ENCODE results near the gene MUC5AC. TPM values are rescaled to one million over a fixed set of nuclear protein-coding genes. Genes with fewer than 3 reads are reported as not detected.

Gene MUC5AC
- total RNA-seq, 4 donors from 2014 or later = under 0.01 TPM; not detected in 1

GRCh38 chr11:1219446-1219833 is 61.7 kb downstream of the MUC5AC start:
- TF ChIP-seq POLR2AphosphoS5 (IDR thresholded peaks at IDR 0.05) = no peak
- TF ChIP-seq CTCF (IDR thresholded peaks at IDR 0.05) = no peak
- no peak for TF ChIP-seq POLR2A (IDR thresholded peaks at IDR 0.05; ENCODE audit: low read depth)
- no peak for TF ChIP-seq EP300 (IDR thresholded peaks at IDR 0.05)
- Histone ChIP-seq H3K4me3 (no peak overlapping the region), H3K27me3 (peaks cover 0 to 63% (median 20%) of the 10 kb centered on the region in 4 donors), H3K9me3 (no peaks in the 10 kb centered on the region), H3K27ac (replicated peaks in 1 of 4) (no peak overlapping the region), H3K4me1 (no peaks in the 10 kb centered on the region), H3K36me3 (no peaks in the 10 kb centered on the region)
- WGBS = 79% methylated on average over 6 of the region's 10 CpGs
- intact Hi-C loops (cut with DNase I) = no loop called here
- no peak for DNase-seq (ENCODE audit: extremely low spot score)

- no peaks in the 10 kb centered on the region for H3K4me1 ChIP-seq
- H3K9me3 ChIP-seq = no peaks in the 10 kb centered on the region
- 69% methylated on average over 30 of the region's 48 CpGs for WGBS
- intact Hi-C loops (cut with DNase I) = no loop called here
- no peak for DNase-seq (ENCODE audit: extremely low spot score)
- no peaks in the 10 kb centered on the region for H3K36me3 ChIP-seq
- TF ChIP-seq CTCF (IDR thresholded peaks at IDR 0.05) = no peak
- TF ChIP-seq POLR2AphosphoS5 (IDR thresholded peaks at IDR 0.05) = no peak
- TF ChIP-seq EP300 (IDR thresholded peaks at IDR 0.05) = no peak
- no peak for TF ChIP-seq POLR2A (IDR thresholded peaks at IDR 0.05; ENCODE audit: low read depth)
- no peak overlapping the region for H3K27ac ChIP-seq (replicated peaks in 1 of 4)
- H3K4me3 ChIP-seq = no peak overlapping the region
- peaks cover 0 to 70% (median 20%) of the 10 kb centered on the region in 4 donors for H3K27me3 ChIP-seq
Measured at GRCh38 chr11:1219834-1220815, 62.4 kb downstream of the MUC5AC start.

GRCh38 chr11:1220941-1221721 is 63.4 kb downstream of the MUC5AC start:
- Histone ChIP-seq H3K9me3 (no peaks in the 10 kb centered on the region), H3K4me1 (no peaks in the 10 kb centered on the region), H3K4me3 (no peak overlapping the region), H3K27ac (replicated peaks in 1 of 4) (no peak overlapping the region), H3K27me3 (peaks cover 0 to 80% (median 20%) of the 10 kb centered on the region in 4 donors), H3K36me3 (no peaks in the 10 kb centered on the region)
- 74% methylated on average over 28 of the region's 28 CpGs for WGBS
- no peak for DNase-seq (ENCODE audit: extremely low spot score)
- intact Hi-C loops (cut with DNase I) = no loop called here
- TF ChIP-seq POLR2AphosphoS5 (IDR thresholded peaks at IDR 0.05) (no peak), POLR2A (IDR thresholded peaks at IDR 0.05; ENCODE audit: low read depth) (no peak), EP300 (IDR thresholded peaks at IDR 0.05) (no peak), CTCF (IDR thresholded peaks at IDR 0.05) (no peak)

GRCh38 chr11:1221848-1222311 is 64.1 kb downstream of the MUC5AC start:
- peaks cover 0 to 87% (median 20%) of the 10 kb centered on the region in 4 donors for H3K27me3 ChIP-seq
- no peak overlapping the region for H3K27ac ChIP-seq (replicated peaks in 1 of 4)
- intact Hi-C loops (cut with DNase I) = no loop called here
- H3K4me3 ChIP-seq = no peak overlapping the region
- no peaks in the 10 kb centered on the region for H3K9me3 ChIP-seq
- H3K36me3 ChIP-seq = no peaks in the 10 kb centered on the region
- DNase-seq (ENCODE audit: extremely low spot score) = no peak
- TF ChIP-seq CTCF (IDR thresholded peaks at IDR 0.05) = no peak
- no peak for TF ChIP-seq EP300 (IDR thresholded peaks at IDR 0.05)
- TF ChIP-seq POLR2A (IDR thresholded peaks at IDR 0.05; ENCODE audit: low read depth) = no peak
- no peak for TF ChIP-seq POLR2AphosphoS5 (IDR thresholded peaks at IDR 0.05)
- 89% methylated on average over 17 of the region's 23 CpGs for WGBS
- no peaks in the 10 kb centered on the region for H3K4me1 ChIP-seq
